WTC11 (cell line): ENCODE data around the gene VCP.

Experiments used
- CTCF ChIP-seq: fragments of 200-600 bp; IDR thresholded peaks from 2 replicates; pipeline ENCODE4 v1.8.0; 2022; ENCODE audit warnings: antibody characterized with exemption
- ZNF512 ChIP-seq: sonication (generic); formaldehyde crosslinking; IDR thresholded peaks from 2 replicates; pipeline ENCODE4 v1.8.1; 2022; ENCODE audit warnings: missing genetic modification reagents, borderline replicate concordance
- TF ChIP-seq, protein P1 (sequence below): sonication (generic); formaldehyde crosslinking; IDR thresholded peaks from 2 replicates; pipeline ENCODE4 v1.8.1; 2023; ENCODE audit warnings: mild to moderate bottlenecking, missing genetic modification reagents, moderate library complexity

- TF ChIP-seq CTCF (no peak), ZNF512 (CRISPR knock-in tag) (no peak)
- TF ChIP-seq, protein P1, sequence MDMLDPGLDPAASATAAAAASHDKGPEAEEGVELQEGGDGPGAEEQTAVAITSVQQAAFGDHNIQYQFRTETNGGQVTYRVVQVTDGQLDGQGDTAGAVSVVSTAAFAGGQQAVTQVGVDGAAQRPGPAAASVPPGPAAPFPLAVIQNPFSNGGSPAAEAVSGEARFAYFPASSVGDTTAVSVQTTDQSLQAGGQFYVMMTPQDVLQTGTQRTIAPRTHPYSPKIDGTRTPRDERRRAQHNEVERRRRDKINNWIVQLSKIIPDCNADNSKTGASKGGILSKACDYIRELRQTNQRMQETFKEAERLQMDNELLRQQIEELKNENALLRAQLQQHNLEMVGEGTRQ (CRISPR knock-in tag): no peak
These were observed 62.0 kb downstream of the VCP start for GRCh38 chr9:35010351-35010958.
